ENCODE data around the gene UBE2E2.

Gene UBE2E2

DNA sequence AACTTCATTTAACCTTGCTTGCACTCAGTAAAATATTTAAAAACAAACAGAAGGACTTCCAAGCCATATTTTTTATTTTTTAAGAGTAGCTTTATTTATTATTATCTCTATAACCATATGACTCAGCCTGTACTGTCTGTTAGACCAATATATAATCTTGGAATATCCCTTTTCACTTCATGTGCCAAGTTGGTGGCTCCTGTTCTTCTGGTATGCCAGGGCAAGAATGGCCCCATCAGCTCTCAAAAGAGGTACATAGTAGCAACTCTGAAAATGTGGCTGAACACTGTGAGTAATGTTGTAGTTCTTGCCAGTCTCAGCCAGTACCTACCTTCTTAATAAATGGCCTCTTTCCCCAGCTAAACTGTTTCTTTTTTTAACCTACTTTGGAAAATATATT lies 345.6 kb downstream of the UBE2E2 start:
- no peak for DNase-seq (ENCODE audit: low read depth)
- TF ChIP-seq, protein P1, sequence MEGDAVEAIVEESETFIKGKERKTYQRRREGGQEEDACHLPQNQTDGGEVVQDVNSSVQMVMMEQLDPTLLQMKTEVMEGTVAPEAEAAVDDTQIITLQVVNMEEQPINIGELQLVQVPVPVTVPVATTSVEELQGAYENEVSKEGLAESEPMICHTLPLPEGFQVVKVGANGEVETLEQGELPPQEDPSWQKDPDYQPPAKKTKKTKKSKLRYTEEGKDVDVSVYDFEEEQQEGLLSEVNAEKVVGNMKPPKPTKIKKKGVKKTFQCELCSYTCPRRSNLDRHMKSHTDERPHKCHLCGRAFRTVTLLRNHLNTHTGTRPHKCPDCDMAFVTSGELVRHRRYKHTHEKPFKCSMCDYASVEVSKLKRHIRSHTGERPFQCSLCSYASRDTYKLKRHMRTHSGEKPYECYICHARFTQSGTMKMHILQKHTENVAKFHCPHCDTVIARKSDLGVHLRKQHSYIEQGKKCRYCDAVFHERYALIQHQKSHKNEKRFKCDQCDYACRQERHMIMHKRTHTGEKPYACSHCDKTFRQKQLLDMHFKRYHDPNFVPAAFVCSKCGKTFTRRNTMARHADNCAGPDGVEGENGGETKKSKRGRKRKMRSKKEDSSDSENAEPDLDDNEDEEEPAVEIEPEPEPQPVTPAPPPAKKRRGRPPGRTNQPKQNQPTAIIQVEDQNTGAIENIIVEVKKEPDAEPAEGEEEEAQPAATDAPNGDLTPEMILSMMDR (conservative IDR thresholded peaks at IDR 0.05; ENCODE audit: control insufficient read depth, insufficient read depth, low read depth, low read length), result no peak
- H3K4me3 ChIP-seq (ENCODE audit: control insufficient read depth, low read depth, low read length), result no peak overlapping the region

DNA sequence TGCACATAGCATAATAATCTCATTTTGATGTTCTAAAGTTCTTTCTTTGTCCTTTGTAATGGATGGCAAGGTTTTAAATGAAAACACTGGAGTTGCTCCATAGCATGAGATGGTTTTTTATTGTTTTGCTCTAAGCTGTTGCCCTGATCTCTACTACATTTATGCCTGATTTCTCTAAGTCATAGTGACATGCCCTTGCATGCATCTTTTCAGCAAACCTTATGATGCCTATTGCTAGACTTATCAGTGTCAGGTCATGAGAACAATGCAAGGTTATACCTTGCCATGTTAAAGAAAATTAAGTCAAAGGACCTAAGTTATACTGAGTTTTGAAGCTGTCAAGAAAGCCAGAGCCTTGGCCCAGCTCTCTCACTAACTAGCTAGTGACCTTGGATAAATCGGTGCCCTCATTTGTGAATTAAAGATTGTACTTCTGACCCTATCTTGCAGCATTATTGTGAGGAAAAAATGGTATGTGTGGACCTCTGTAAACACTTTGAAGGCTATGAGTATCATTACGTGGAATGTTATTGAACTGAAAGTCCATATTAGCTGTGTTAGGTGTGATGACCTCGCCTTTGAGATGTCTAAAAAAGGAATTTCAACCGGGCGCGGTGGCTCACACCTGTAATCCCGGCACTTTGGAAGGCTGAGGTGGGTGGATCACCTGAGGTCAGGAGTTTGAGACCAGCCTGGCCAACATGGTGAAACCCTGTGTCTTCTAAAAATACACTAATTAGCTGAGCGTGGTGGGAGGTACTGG lies 346.2 kb downstream of the UBE2E2 start:
- no peak for DNase-seq (ENCODE audit: low read depth)

DNA sequence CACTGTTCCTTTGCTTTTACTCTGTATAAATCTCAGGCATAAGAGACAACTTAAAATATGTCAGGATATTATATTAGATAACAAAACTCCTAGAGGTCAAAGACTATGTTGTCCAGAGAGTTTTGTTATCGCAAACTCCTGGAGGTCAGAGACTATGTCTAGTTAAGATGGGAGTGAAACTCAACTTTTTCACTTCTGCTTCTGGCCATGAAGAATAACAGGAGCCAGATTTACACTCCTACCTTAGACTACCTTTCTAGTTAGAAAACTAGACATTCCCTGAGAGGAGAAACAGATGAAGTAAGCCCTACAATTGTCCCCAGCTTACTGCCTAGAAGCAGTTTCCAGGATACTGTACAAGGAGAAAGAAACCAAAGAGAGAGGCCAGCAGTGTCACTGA lies 347.3 kb downstream of the UBE2E2 start:
- TF ChIP-seq, protein P1 (conservative IDR thresholded peaks at IDR 0.05; ENCODE audit: control insufficient read depth, insufficient read depth, low read depth, low read length), result no peak
- H3K4me3 ChIP-seq (ENCODE audit: control insufficient read depth, low read depth, low read length), result no peak overlapping the region
- DNase-seq (ENCODE audit: low read depth), result no peak

More for the DNA sequence above, 346.2 kb downstream of the UBE2E2 start:
- TF ChIP-seq, protein P1 (conservative IDR thresholded peaks at IDR 0.05; ENCODE audit: control insufficient read depth, insufficient read depth, low read depth, low read length), result no peak
- no peak overlapping the region for H3K4me3 ChIP-seq (ENCODE audit: control insufficient read depth, low read depth, low read length)

DNA sequence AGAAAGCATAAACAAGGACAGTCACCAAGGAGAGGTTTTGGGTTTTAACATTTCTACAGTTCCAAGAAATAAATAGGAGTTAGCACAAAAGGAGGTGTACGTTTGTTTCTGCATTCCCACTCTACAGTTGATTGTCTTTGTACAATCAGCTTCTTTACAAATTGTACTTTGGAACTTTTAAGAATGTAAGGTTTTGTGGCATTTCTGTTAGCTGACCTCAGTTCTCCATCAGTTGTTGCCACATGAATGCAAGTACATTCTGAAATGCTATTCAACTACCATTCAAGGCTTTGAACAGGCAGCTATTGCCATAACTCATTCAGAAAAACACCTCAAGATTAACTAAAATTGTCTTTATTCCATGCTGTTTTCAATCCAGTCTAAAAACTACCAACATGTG lies 349.4 kb downstream of the UBE2E2 start:
- no peak for DNase-seq (ENCODE audit: low read depth)
- no peak overlapping the region for H3K4me3 ChIP-seq (ENCODE audit: control insufficient read depth, low read depth, low read length)
- TF ChIP-seq, protein P1 (conservative IDR thresholded peaks at IDR 0.05; ENCODE audit: control insufficient read depth, insufficient read depth, low read depth, low read length), result no peak

DNA sequence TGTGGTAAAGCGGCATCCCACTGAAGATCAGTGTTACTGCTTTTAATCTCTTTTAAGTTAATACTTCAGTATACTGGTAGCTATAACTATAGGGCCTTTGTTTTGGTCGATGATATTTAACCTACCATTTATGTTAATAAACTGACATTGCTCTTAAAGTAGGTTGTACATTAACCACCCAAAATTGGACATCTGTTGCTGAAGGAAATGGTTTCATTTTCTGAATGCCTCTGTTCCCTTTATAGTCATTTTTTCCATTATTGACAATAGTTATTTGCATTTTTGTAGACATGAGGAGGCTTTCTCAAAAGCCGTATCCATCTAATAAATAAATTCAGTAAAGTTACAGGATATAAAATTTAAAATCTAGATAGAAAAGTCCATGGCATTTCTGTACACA lies 350.2 kb downstream of the UBE2E2 start:
- TF ChIP-seq, protein P1 (conservative IDR thresholded peaks at IDR 0.05; ENCODE audit: control insufficient read depth, insufficient read depth, low read depth, low read length), result no peak
- H3K4me3 ChIP-seq (ENCODE audit: control insufficient read depth, low read depth, low read length), result no peak overlapping the region

DNA sequence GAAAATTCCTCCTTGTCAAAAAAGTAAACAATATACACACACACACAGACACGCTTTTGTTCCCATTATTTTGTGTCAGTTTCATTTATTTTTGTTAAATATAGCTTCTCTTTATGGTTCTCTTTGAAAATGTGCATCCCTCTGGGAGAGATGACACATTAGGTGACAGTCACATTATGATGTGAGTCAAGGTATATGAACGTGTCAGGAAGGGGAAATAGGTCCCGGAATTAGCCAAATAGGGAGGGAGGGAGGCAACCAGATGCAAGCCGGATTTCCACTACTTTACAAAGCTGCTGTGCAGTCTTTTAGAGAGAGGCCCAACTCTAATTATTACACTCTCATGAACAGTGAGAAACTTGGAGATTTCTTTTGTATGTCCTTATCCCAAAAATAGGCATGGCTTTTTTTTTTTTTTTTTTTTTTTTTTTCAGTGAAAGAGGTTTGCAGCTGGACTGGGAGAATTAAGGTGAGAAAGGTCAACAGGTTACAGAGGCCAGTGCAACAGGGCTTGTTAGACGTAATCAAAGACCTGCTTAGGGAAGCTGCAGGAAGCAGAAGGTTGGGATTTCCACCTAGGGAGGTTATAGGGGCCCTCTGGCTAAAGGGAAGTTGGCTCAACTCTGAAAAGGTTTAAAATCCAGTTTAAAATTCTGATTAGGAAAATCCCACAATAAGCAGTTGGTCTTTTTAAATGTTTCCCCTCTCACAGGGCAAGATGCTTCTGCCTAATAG lies 362.1 kb downstream of the UBE2E2 start:
- TF ChIP-seq, protein P1 (conservative IDR thresholded peaks at IDR 0.05; ENCODE audit: control insufficient read depth, insufficient read depth, low read depth, low read length), result no peak
- DNase-seq (ENCODE audit: low read depth), result no peak
- H3K4me3 ChIP-seq (ENCODE audit: control insufficient read depth, low read depth, low read length), result no peak overlapping the region

More for the DNA sequence above, 350.2 kb downstream of the UBE2E2 start:
- no peak for DNase-seq (ENCODE audit: low read depth)

Measured in fibroblast of mammary gland (primary cell).